OCI-LY3 (cell line): ENCODE data around the gene MAMDC2.

Experiments
- H2AFZ ChIP-seq: fragments of 200-600, 300-600 bp; shearing (Covaris generic); 2 replicates; pipeline ENCODE4 v1.6.0; 2014; ENCODE audit warnings: antibody characterized with exemption, low read depth, low read length
- H3K27ac ChIP-seq: fragments of 200-600, 300-600 bp; sonication (generic); 2 replicates; pipeline ENCODE4 v1.5.1; 2014; ENCODE audit warnings: mild to moderate bottlenecking, low read length, moderate library complexity, mixed read lengths
- H3K27me3 ChIP-seq: fragments of 200-600, 300-600 bp; sonication (generic); 2 replicates; pipeline ENCODE4 v1.6.1; 2014; ENCODE audit warnings: low read depth, low read length, mixed read lengths
- H3K36me3 ChIP-seq: fragments of 200-600, 300-600 bp; sonication (generic); replicated peaks from 2 replicates; pipeline ENCODE3; 2014; ENCODE audit warnings: low read depth, low read length, mixed read lengths
- H3K4me1 ChIP-seq: fragments of 300-600, 200-600 bp; sonication (generic); 2 replicates; pipeline ENCODE4 v1.6.1; 2014; ENCODE audit warnings: low read length, mixed read lengths
- H3K4me2 ChIP-seq: fragments of 200-600, 300-600 bp; sonication (generic); 2 replicates; pipeline ENCODE4 v1.6.1; 2014; ENCODE audit warnings: low read length, mixed read lengths
- H3K4me3 ChIP-seq: fragments of 300-600, 200-600 bp; sonication (generic); 2 replicates; pipeline ENCODE4 v1.5.1; 2014; ENCODE audit warnings: antibody characterized with exemption, mild to moderate bottlenecking, low read length, moderate library complexity
- H3K79me2 ChIP-seq: fragments of 300-600, 200-600 bp; shearing (Covaris generic); 2 replicates; pipeline ENCODE4 v1.6.1; 2014; ENCODE audit warnings: mild to moderate bottlenecking, low read length, mixed read lengths
- H3K9ac ChIP-seq: fragments of 300-600, 200-600 bp; shearing (Covaris generic); 2 replicates; pipeline ENCODE4 v1.6.0; 2014; ENCODE audit warnings: mild to moderate bottlenecking, low read length, moderate library complexity
- H3K9me3 ChIP-seq: fragments of 200-600, 300-600 bp; shearing (Covaris generic); 2 replicates; pipeline ENCODE4 v1.6.1; 2014; ENCODE audit warnings: low read length, mixed read lengths; ENCODE audit not compliant: insufficient read depth
- H4K20me1 ChIP-seq: fragments of 200-600, 300-600 bp; sonication (generic); 2 replicates; pipeline ENCODE4 v1.6.1; 2016; ENCODE audit warnings: low read length, mixed read lengths; ENCODE audit not compliant: insufficient read depth
- CTCF ChIP-seq: fragments of 200-600, 300-600 bp; sonication (generic); IDR thresholded peaks from 2 replicates; pipeline ENCODE4 v1.5.1; 2014; ENCODE audit warnings: antibody characterized with exemption, low read length, low read depth
- EZH2phosphoT487 ChIP-seq: fragments of 200-600 bp; shearing (Covaris generic); IDR thresholded peaks from 2 replicates; pipeline ENCODE4 v1.6.1; 2018; ENCODE audit warnings: antibody characterized with exemption, mixed run types, low read depth

Gene MAMDC2

GRCh38 chr9:70028287-70028686 lies 15.4 kb upstream of the MAMDC2 start:
- Histone ChIP-seq H3K36me3 (no peaks in the 10 kb centered on the region), H2AFZ (no peak overlapping the region), H3K9me3 (no peaks in the 10 kb centered on the region), H3K4me3 (no peak overlapping the region), H3K79me2 (no peaks in the 10 kb centered on the region), H3K27ac (no peak overlapping the region), H3K9ac (no peak overlapping the region), H3K4me1 (no peaks in the 10 kb centered on the region), H4K20me1 (no peaks in the 10 kb centered on the region), H3K27me3 (no peaks in the 10 kb centered on the region), H3K4me2 (no peak overlapping the region)
- TF ChIP-seq EZH2phosphoT487 (no peak), CTCF (no peak)

GRCh38 chr9:70030156-70030555 lies 13.5 kb upstream of the MAMDC2 start:
- H4K20me1 ChIP-seq = no peaks in the 10 kb centered on the region
- no peak overlapping the region for H3K27ac ChIP-seq
- no peaks in the 10 kb centered on the region for H3K9me3 ChIP-seq
- H3K27me3 ChIP-seq = no peaks in the 10 kb centered on the region
- H3K4me1 ChIP-seq = no peaks in the 10 kb centered on the region
- no peak overlapping the region for H3K9ac ChIP-seq
- H2AFZ ChIP-seq = no peak overlapping the region
- H3K4me2 ChIP-seq = no peak overlapping the region
- no peak for TF ChIP-seq EZH2phosphoT487
- no peak for TF ChIP-seq CTCF
- H3K36me3 ChIP-seq = no peaks in the 10 kb centered on the region
- no peaks in the 10 kb centered on the region for H3K79me2 ChIP-seq
- no peak overlapping the region for H3K4me3 ChIP-seq

- TF ChIP-seq CTCF = no peak
- TF ChIP-seq EZH2phosphoT487 = no peak
- no peak overlapping the region for H2AFZ ChIP-seq
- no peak overlapping the region for H3K9ac ChIP-seq
- H3K4me3 ChIP-seq = no peak overlapping the region
- no peak overlapping the region for H3K4me2 ChIP-seq
- H3K4me1 ChIP-seq = no peaks in the 10 kb centered on the region
- no peaks in the 10 kb centered on the region for H3K79me2 ChIP-seq
- no peaks in the 10 kb centered on the region for H4K20me1 ChIP-seq
- no peak overlapping the region for H3K27ac ChIP-seq
- no peaks in the 10 kb centered on the region for H3K27me3 ChIP-seq
- no peaks in the 10 kb centered on the region for H3K9me3 ChIP-seq
- no peaks in the 10 kb centered on the region for H3K36me3 ChIP-seq
These were observed 12.5 kb upstream of the MAMDC2 start for GRCh38 chr9:70031141-70031545.

- H3K4me2 ChIP-seq = no peak overlapping the region
- no peak overlapping the region for H2AFZ ChIP-seq
- H3K27ac ChIP-seq = no peak overlapping the region
- H3K27me3 ChIP-seq = no peaks in the 10 kb centered on the region
- no peak overlapping the region for H3K4me3 ChIP-seq
- H3K9ac ChIP-seq = no peak overlapping the region
- no peaks in the 10 kb centered on the region for H3K36me3 ChIP-seq
- H3K79me2 ChIP-seq = no peaks in the 10 kb centered on the region
- H3K4me1 ChIP-seq = no peaks in the 10 kb centered on the region
- H3K9me3 ChIP-seq = no peaks in the 10 kb centered on the region
- no peaks in the 10 kb centered on the region for H4K20me1 ChIP-seq
- TF ChIP-seq CTCF = no peak
- TF ChIP-seq EZH2phosphoT487 = no peak
These were observed 9.4 kb upstream of the MAMDC2 start for GRCh38 chr9:70034271-70034711.
